DND-41 (cell line): ENCODE measurements around the gene RASSF8.

Experiments
- ATAC-seq: fragments of 200-7000 bp; cut with Tn5 transposase; 3 replicates; pipeline ENCODE4 v1.9.1; 2021; ENCODE audit warnings: low read depth; ENCODE audit not compliant: insufficient read depth
- DNase-seq: peaks from one replicate; pipeline ENCODE4 v3.0.0-alpha.2; 2020
- H2AFZ ChIP-seq: 2 replicates; pipeline ENCODE4 v1.6.0; 2012; ENCODE audit warnings: low read depth, low read length
- H3K27ac ChIP-seq: 2 replicates; pipeline ENCODE4 v1.5.1; 2012; ENCODE audit warnings: low read length, inconsistent platforms
- H3K27me3 ChIP-seq: fragments of 200-600 bp; sonication (generic); 2 replicates; pipeline ENCODE4 v1.6.0; 2012; ENCODE audit warnings: low read length, mild to moderate bottlenecking, inconsistent platforms; ENCODE audit not compliant: insufficient read depth, poor library complexity
- H3K36me3 ChIP-seq: 2 replicates; pipeline ENCODE4 v1.5.1; 2012; ENCODE audit warnings: low read length, inconsistent platforms; ENCODE audit not compliant: insufficient read depth
- H3K4me1 ChIP-seq: 2 replicates; pipeline ENCODE4 v1.5.1; 2012; ENCODE audit warnings: mild to moderate bottlenecking, low read length; ENCODE audit not compliant: insufficient read depth
- H3K4me2 ChIP-seq: 2 replicates; pipeline ENCODE4 v1.6.0; 2012; ENCODE audit warnings: mild to moderate bottlenecking, moderate library complexity, low read length, inconsistent platforms; ENCODE audit not compliant: insufficient read depth
- H3K4me3 ChIP-seq, 2 experiments: fragments of 200-600 bp in 1 of 2; shearing (Covaris generic) in 1 of 2; 2 replicates each; pipeline ENCODE4 v1.5.1; 2012 to 2016; ENCODE audit warnings: inconsistent platforms in 2 of 2, low read length in 2 of 2, mild to moderate bottlenecking in 2 of 2, low read depth in 1 of 2, moderate library complexity in 1 of 2
- H3K79me2 ChIP-seq: 2 replicates; pipeline ENCODE4 v1.6.0; 2012; ENCODE audit warnings: low read length, inconsistent platforms; ENCODE audit not compliant: insufficient read depth
- H3K9ac ChIP-seq: 2 replicates; pipeline ENCODE4 v1.6.0; 2012; ENCODE audit warnings: low read depth, mild to moderate bottlenecking, inconsistent platforms, low read length, moderate library complexity
- H3K9me3 ChIP-seq: 2 replicates; pipeline ENCODE4 v1.5.1; 2012; ENCODE audit warnings: low read length, moderate library complexity, mild to moderate bottlenecking, inconsistent platforms; ENCODE audit not compliant: insufficient read depth, severe bottlenecking
- H4K20me1 ChIP-seq: 2 replicates; pipeline ENCODE4 v1.6.0; 2012; ENCODE audit warnings: low read length; ENCODE audit not compliant: insufficient read depth
- EZH2 ChIP-seq: IDR thresholded peaks from 3 replicates; pipeline ENCODE4 v1.6.1; 2012; ENCODE audit warnings: borderline replicate concordance, low read depth, mild to moderate bottlenecking, moderate library complexity, low read length, inconsistent platforms; ENCODE audit not compliant: severe bottlenecking
- TF ChIP-seq, protein P1 (sequence below): IDR thresholded peaks from 2 replicates; pipeline ENCODE4 v1.5.1; 2012; ENCODE audit warnings: borderline replicate concordance, low read length, moderate library complexity, mild to moderate bottlenecking; ENCODE audit not compliant: poor library complexity, severe bottlenecking; ENCODE audit errors: extremely low read depth

RASSF8 gene

DNA sequence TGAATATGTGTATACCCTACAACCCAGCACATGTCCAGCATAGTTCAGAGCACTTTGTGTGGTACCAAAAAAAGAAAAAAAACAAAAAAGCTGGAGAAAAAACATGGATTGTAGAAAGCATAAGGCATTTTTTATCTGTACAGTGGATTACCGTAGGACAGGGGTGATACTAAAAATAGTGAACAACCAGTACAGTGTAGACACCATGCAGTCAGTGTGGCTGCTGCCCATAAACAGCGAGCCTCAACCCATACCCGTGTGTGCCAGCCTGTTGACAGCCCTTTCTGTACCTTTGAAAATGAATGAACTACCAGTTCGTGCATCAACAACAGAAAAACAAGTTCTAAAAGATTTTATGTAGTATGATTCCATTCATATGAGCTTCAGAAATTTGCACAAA, 25.1 kb downstream of the RASSF8 start:
- TF ChIP-seq, protein P1, sequence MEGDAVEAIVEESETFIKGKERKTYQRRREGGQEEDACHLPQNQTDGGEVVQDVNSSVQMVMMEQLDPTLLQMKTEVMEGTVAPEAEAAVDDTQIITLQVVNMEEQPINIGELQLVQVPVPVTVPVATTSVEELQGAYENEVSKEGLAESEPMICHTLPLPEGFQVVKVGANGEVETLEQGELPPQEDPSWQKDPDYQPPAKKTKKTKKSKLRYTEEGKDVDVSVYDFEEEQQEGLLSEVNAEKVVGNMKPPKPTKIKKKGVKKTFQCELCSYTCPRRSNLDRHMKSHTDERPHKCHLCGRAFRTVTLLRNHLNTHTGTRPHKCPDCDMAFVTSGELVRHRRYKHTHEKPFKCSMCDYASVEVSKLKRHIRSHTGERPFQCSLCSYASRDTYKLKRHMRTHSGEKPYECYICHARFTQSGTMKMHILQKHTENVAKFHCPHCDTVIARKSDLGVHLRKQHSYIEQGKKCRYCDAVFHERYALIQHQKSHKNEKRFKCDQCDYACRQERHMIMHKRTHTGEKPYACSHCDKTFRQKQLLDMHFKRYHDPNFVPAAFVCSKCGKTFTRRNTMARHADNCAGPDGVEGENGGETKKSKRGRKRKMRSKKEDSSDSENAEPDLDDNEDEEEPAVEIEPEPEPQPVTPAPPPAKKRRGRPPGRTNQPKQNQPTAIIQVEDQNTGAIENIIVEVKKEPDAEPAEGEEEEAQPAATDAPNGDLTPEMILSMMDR: no peak
- TF ChIP-seq EZH2: no peak
- Histone ChIP-seq H3K27ac (no peak overlapping the region), H2AFZ (no peak overlapping the region), H4K20me1 (no peaks in the 10 kb centered on the region), H3K36me3 (no peaks in the 10 kb centered on the region), H3K9me3 (no peaks in the 10 kb centered on the region), H3K79me2 (no peaks in the 10 kb centered on the region), H3K4me1 (no peaks in the 10 kb centered on the region), H3K4me2 (no peak overlapping the region), H3K27me3 (peaks cover 9% of the 10 kb centered on the region), H3K9ac (no peak overlapping the region), H3K4me3 (no peak overlapping the region)
- DNase-seq (no peak), ATAC-seq (no peak)

DNA sequence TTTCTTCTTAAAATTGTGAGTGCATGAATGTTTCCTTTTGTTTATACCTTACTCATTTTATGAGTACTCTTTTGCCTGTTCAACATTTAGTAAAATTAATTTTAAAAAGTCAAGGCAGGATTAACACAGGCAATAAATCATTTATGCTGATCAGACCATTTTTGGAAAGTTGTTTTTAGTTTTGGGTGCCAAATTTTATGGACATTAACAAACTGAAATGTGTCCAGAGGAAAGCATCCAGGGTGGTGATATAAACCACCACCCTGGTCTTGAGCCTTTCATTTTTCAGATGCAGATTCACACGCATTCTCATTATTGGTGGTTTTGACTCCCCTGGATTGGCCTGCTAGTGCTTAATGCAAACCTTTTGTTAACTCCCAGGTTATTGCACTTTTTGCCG, 26.3 kb downstream of the RASSF8 start:
- no peak overlapping the region for H2AFZ ChIP-seq
- H3K79me2 ChIP-seq: no peaks in the 10 kb centered on the region
- no peaks in the 10 kb centered on the region for H4K20me1 ChIP-seq
- H3K4me2 ChIP-seq: no peak overlapping the region
- H3K4me1 ChIP-seq: no peaks in the 10 kb centered on the region
- no peaks in the 10 kb centered on the region for H3K36me3 ChIP-seq
- no peak overlapping the region for H3K9ac ChIP-seq
- H3K27me3 ChIP-seq: peaks cover 5% of the 10 kb centered on the region
- no peaks in the 10 kb centered on the region for H3K9me3 ChIP-seq
- no peak for TF ChIP-seq EZH2
- TF ChIP-seq, protein P1: no peak
- no peak overlapping the region for H3K4me3 ChIP-seq
- no peak overlapping the region for H3K27ac ChIP-seq
- ATAC-seq: no peak
- no peak for DNase-seq

DNA sequence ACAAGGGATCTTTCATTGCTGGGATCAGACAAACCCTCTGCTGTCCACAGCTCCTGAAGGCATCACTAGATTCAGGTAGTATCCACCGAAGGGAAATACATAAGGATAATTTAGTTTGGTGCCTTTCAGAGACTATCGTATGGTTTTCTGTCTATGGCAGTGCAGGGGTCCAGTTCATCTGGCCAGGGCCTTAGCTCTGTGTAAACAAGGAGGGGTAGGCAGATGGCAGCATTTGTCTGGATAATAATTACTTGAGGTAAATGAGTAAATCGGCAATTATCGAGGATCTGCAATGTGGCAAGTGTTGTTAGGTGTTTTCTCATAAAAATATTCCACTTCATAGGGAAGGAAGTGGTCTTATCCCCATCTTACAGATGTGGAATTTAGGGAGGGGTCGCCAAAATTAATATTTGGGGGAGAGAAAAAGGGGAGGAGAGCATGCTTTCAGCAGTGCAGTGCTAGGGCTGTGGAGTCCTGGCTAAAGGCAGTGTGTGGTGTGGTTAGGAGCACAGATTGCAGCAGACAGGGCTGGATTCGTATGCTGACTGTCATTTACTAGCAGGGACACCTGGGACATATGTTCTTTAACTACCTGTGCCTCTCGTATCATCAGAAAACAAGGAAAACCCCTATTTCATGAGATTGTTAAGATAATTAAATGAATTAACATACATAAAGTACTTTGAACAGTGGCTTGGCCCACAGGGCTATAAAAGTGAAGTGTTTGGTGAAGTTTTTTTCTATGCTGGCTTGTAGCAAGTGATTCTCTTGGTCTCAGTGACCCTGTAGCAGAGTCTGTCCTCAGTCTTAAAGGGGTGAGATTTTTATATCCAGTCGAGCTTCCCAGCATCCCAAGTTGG, 27.1 kb downstream of the RASSF8 start:
- no peak overlapping the region for H3K27ac ChIP-seq
- H3K9me3 ChIP-seq: no peaks in the 10 kb centered on the region
- DNase-seq (no peak), ATAC-seq (no peak)
- H3K79me2 ChIP-seq: no peaks in the 10 kb centered on the region
- H3K27me3 ChIP-seq: peaks cover 7% of the 10 kb centered on the region
- no peak overlapping the region for H2AFZ ChIP-seq
- no peak overlapping the region for H3K4me2 ChIP-seq
- TF ChIP-seq, protein P1: no peak
- TF ChIP-seq EZH2: no peak
- no peak overlapping the region for H3K4me3 ChIP-seq
- H3K36me3 ChIP-seq: no peaks in the 10 kb centered on the region
- H4K20me1 ChIP-seq: no peaks in the 10 kb centered on the region
- H3K9ac ChIP-seq: no peak overlapping the region
- H3K4me1 ChIP-seq: no peaks in the 10 kb centered on the region
